K562 (cell line): ENCODE data around the gene FAM110D. TPM values are rescaled to one million over a fixed set of nuclear protein-coding genes. Genes with fewer than 3 reads are reported as not detected.
A peak's percentile ranks its signal among the peaks of the same experiment; 100 is the strongest.

Experiments used
- CSDE1 ChIP-seq, 2 experiments: fragments of 450-650 bp; IDR thresholded peaks; 2 replicates each; pipeline ENCODE4 v1.6.1; 2016; ENCODE audit warnings: mild to moderate bottlenecking in 1 of 2
- EP400 ChIP-seq: fragments of 450-650 bp; IDR thresholded peaks from 2 replicates; pipeline ENCODE4 v1.6.1; 2017; ENCODE audit warnings: antibody characterized with exemption, mild to moderate bottlenecking, moderate library complexity
- KHSRP ChIP-seq: fragments of 450-650 bp; IDR thresholded peaks from 2 replicates; pipeline ENCODE4 v1.6.1; 2017
- NFE2 ChIP-seq: IDR thresholded peaks from 2 replicates; pipeline ENCODE4 v1.6.1; 2014; ENCODE audit warnings: antibody characterized with exemption, low read depth
- PHF21A ChIP-seq: fragments of 450-650 bp; IDR thresholded peaks from 2 replicates; pipeline ENCODE4 v1.6.1; 2017; ENCODE audit warnings: low read depth, borderline replicate concordance
- POLR2AphosphoS5 ChIP-seq: IDR thresholded peaks from 2 replicates; pipeline ENCODE4 v1.6.1; 2011; ENCODE audit warnings: mild to moderate bottlenecking, low read depth, low read length, moderate library complexity; ENCODE audit not compliant: control insufficient read depth, insufficient read depth
- SETDB1 ChIP-seq: IDR thresholded peaks from one replicate; pipeline ENCODE4 v1.6.1; 2012; ENCODE audit warnings: low read length, control low read depth, inconsistent platforms
- SMARCE1 ChIP-seq: fragments of 450-650 bp; IDR thresholded peaks from 2 replicates; pipeline ENCODE4 v1.7.1; 2016; ENCODE audit warnings: mild to moderate bottlenecking
- THAP12 ChIP-seq: fragments of 250-450 bp; sonication (Bioruptor Pico); IDR thresholded peaks from 2 replicates; pipeline ENCODE4 v1.9.0; 2021; ENCODE audit warnings: mild to moderate bottlenecking, inconsistent platforms
- ZBTB5 ChIP-seq: fragments of 450-650 bp; IDR thresholded peaks from 2 replicates; pipeline ENCODE4 v1.6.1; 2017; ENCODE audit warnings: antibody characterized with exemption
- ZHX1 ChIP-seq: fragments of 150-350 bp; conservative IDR thresholded peaks from 2 replicates; pipeline ENCODE4 v1.6.1; 2014; ENCODE audit warnings: low read length
- ZNF124 ChIP-seq: sonication (generic); formaldehyde crosslinking; IDR thresholded peaks from 2 replicates; pipeline ENCODE4 v1.8.1; 2022; ENCODE audit warnings: missing genetic modification reagents
- ZNF3 ChIP-seq: fragments of 250-450 bp; sonication (Bioruptor Pico); IDR thresholded peaks from 2 replicates; pipeline ENCODE4 v1.5.0; 2021; ENCODE audit warnings: mild to moderate bottlenecking, moderate library complexity
- ZNF583 ChIP-seq: fragments of 250-450 bp; sonication (Bioruptor Pico); IDR thresholded peaks from 2 replicates; pipeline ENCODE4 v1.4.0; 2020
- polyA plus RNA-seq, 8 experiments: library from polyadenylated mRNA; depleted of rRNA in 4 of 8; stranded (reverse) in 5 of 8; unstranded in 3 of 8; fragments of >200 nt; fragmentation: Nextera tagmentation in 2 of 8; fragmentation: Illumina TruSeq in 1 of 8; extraction: Ambion mirVana in 2 of 8; extraction: Trizol in 1 of 8; gene quantifications; 2 replicates each; pipeline versions ENCODE4 v1.2.1 to v1.2.3, GENCODE V29; 2011 to 2014; ENCODE audit warnings: inconsistent platforms in 1 of 8, missing spikeins in 1 of 8
- total RNA-seq, 7 experiments: library from RNA; depleted of rRNA in 6 of 7; stranded (reverse); fragments of >200 nt in 6 of 7; fragmentation: Illumina TruSeq in 2 of 7; extraction: Trizol in 2 of 7; gene quantifications; 2 replicates each; pipeline versions ENCODE4 v1.2.1 to v1.2.3, GENCODE V29; 2011 to 2021; ENCODE audit warnings: low replicate concordance in 1 of 7
- TF ChIP-seq, protein P1 (sequence below): sonication (generic); formaldehyde crosslinking; IDR thresholded peaks from 2 replicates; pipeline ENCODE4 v1.8.0; 2022; ENCODE audit warnings: mild to moderate bottlenecking, missing genetic modification reagents
- TF ChIP-seq, protein P2 (sequence below): sonication (generic); formaldehyde crosslinking; IDR thresholded peaks from 2 replicates; pipeline ENCODE4 v1.8.1; 2023; ENCODE audit warnings: mild to moderate bottlenecking, missing genetic modification reagents, moderate library complexity
- TF ChIP-seq, protein P3 (sequence below), 2 experiments: fragments of 450-650 bp; conservative IDR thresholded peaks; 2 replicates each; pipeline ENCODE4 v1.6.1; 2017; ENCODE audit warnings: mild to moderate bottlenecking in 2 of 2, moderate library complexity in 2 of 2

Gene FAM110D
- total and polyA plus RNA-seq, 9 of the 15 experiments (the other 6 are each of a cell fraction or from before 2014, with no cell fraction given): 0.04 to 1.1 (median 0.33) TPM

- peak; percentile 70; the same call in 1 of the 2 replicates for TF ChIP-seq THAP12 (CRISPR knock-in tag)
- no peak for TF ChIP-seq ZBTB5
- no peak for TF ChIP-seq ZNF124 (CRISPR knock-in tag)
- peak; percentile 97 for TF ChIP-seq KHSRP
- no peak for TF ChIP-seq SMARCE1
- no peak for TF ChIP-seq ZNF583 (CRISPR knock-in tag)
- TF ChIP-seq, protein P1, sequence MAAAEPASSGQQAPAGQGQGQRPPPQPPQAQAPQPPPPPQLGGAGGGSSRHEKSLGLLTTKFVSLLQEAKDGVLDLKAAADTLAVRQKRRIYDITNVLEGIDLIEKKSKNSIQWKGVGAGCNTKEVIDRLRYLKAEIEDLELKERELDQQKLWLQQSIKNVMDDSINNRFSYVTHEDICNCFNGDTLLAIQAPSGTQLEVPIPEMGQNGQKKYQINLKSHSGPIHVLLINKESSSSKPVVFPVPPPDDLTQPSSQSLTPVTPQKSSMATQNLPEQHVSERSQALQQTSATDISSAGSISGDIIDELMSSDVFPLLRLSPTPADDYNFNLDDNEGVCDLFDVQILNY (CRISPR knock-in tag): peak; percentile 92; the same call in 1 of the 2 replicates
- peak; percentile 77; the same call in 1 of the 2 replicates for TF ChIP-seq POLR2AphosphoS5
- TF ChIP-seq, protein P2, sequence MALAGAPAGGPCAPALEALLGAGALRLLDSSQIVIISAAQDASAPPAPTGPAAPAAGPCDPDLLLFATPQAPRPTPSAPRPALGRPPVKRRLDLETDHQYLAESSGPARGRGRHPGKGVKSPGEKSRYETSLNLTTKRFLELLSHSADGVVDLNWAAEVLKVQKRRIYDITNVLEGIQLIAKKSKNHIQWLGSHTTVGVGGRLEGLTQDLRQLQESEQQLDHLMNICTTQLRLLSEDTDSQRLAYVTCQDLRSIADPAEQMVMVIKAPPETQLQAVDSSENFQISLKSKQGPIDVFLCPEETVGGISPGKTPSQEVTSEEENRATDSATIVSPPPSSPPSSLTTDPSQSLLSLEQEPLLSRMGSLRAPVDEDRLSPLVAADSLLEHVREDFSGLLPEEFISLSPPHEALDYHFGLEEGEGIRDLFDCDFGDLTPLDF (CRISPR knock-in tag): peak; percentile 83
- TF ChIP-seq ZNF3 (CRISPR knock-in tag): no peak
- TF ChIP-seq ZHX1: no peak
- peak in 1 of 2 experiments; percentile 87; a peak in 1 of 4 replicates for TF ChIP-seq CSDE1 (IDR thresholded peaks at IDR 0.05)
- peak; percentile 7; the same call in 1 of the 2 replicates for TF ChIP-seq PHF21A
- peak; percentile 44 for TF ChIP-seq NFE2
- TF ChIP-seq, protein P3, sequence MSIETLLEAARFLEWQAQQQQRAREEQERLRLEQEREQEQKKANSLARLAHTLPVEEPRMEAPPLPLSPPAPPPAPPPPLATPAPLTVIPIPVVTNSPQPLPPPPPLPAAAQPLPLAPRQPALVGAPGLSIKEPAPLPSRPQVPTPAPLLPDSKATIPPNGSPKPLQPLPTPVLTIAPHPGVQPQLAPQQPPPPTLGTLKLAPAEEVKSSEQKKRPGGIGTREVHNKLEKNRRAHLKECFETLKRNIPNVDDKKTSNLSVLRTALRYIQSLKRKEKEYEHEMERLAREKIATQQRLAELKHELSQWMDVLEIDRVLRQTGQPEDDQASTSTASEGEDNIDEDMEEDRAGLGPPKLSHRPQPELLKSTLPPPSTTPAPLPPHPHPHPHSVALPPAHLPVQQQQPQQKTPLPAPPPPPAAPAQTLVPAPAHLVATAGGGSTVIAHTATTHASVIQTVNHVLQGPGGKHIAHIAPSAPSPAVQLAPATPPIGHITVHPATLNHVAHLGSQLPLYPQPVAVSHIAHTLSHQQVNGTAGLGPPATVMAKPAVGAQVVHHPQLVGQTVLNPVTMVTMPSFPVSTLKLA (conservative IDR thresholded peaks at IDR 0.05): peak; percentile 99 to 100
- TF ChIP-seq SETDB1: peak; percentile 90
- peak; percentile 99 for TF ChIP-seq EP400
These were observed 11.0 kb downstream of the FAM110D start, which contains the start of gene ZNF593 (continued) for GRCh38 chr1:26169669-26170471.
